22Rv1 (cell line): ENCODE measurements around the gene CCDC110.

Experiments
- CTCF ChIP-seq: fragments of 450-650 bp; IDR thresholded peaks from 2 replicates; pipeline ENCODE4 v1.5.1; 2017; ENCODE audit warnings: mild to moderate bottlenecking
- ZFX ChIP-seq: fragments of 450-650 bp; IDR thresholded peaks from 2 replicates; pipeline ENCODE4 v1.6.1; 2017; ENCODE audit warnings: antibody characterized with exemption, borderline replicate concordance

DNA sequence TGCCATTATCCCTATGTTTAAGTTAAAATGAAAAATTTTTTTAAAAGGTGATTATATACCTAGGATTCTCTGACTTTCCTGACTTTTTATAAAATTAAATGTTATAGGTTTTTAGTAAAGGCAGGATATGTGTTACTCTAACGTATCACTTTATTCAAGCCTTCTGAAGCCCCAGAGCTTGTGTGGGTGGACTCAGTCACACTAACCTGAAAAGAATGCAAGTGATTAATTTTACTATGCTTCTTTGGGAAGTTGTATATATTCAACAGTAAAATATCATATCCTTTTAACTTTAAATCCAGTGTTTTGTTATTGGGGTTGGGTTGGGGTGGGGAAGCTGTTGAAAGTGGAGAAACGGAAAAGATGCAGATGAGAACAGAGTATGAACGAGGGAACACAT lies 41.0 kb upstream of the CCDC110 start:
- TF ChIP-seq CTCF (no peak), ZFX (no peak)
